Muscle of leg (tissue), 11 donors: Measurements from ENCODE around the gene TRMT2A. TPM values are rescaled to one million over a fixed set of nuclear protein-coding genes. Genes with fewer than 3 reads are reported as not detected.

Experiments
- DNase-seq: peaks from one replicate; pipeline ENCODE4 v3.0.0; 2013
- H3K27ac ChIP-seq: one replicate; pipeline ENCODE4 v1.5.1; 2013; ENCODE audit warnings: mild to moderate bottlenecking, low read length, control low read depth
- H3K27me3 ChIP-seq: one replicate; pipeline ENCODE4 v1.6.1; 2013; ENCODE audit warnings: low read length; ENCODE audit not compliant: control insufficient read depth, insufficient read depth
- H3K36me3 ChIP-seq: one replicate; pipeline ENCODE4 v1.6.1; 2013; ENCODE audit warnings: low read length; ENCODE audit not compliant: control insufficient read depth, insufficient read depth
- H3K4me1 ChIP-seq: one replicate; pipeline ENCODE4 v1.6.1; 2013; ENCODE audit warnings: low read length; ENCODE audit not compliant: control insufficient read depth, insufficient read depth
- H3K4me3 ChIP-seq: one replicate; pipeline ENCODE4 v1.5.1; 2013; ENCODE audit warnings: low read length, control low read depth
- H3K9me3 ChIP-seq: replicated peaks from 2 replicates; pipeline ENCODE4 v1.6.1; 2013; ENCODE audit warnings: low read depth, low read length; ENCODE audit not compliant: control insufficient read depth
- WGBS: methylation state at CpG from one replicate; pipeline ENCODE4 v1.1.5; 2013; ENCODE audit warnings: missing lambda C conversion rate; ENCODE audit not compliant: insufficient coverage; 5-methylcytosine and 5-hydroxymethylcytosine counted together
- polyA plus RNA-seq, 8 donors: library from polyadenylated mRNA; unstranded; fragments of 120-200 nt; gene quantifications; one replicate each; pipeline versions ENCODE4 v1.2.1 to v1.2.3, GENCODE V29; 2013; ENCODE audit warnings: inconsistent platforms in 1 of 8, low replicate concordance in 1 of 8; ENCODE audit not compliant: insufficient read length in 8 of 8, insufficient read depth in 1 of 8
- total RNA-seq: library from RNA; stranded (reverse); fragments of 120-200 nt; gene quantifications from one replicate; pipeline ENCODE4 v1.2.4, GENCODE V29; 2013

The TRMT2A gene
- total and polyA plus RNA-seq, 9 donors: 32.2 to 54.6 (median 45.8) TPM

GRCh38 chr22:20111689-20112622 is 5.1 kb downstream of the TRMT2A start:
- Histone ChIP-seq H3K9me3 (no peaks in the 10 kb centered on the region), H3K27me3 (no peaks in the 10 kb centered on the region), H3K4me3 (no peak overlapping the region), H3K36me3 (peaks cover 87% of the 10 kb centered on the region), H3K4me1 (peaks cover 38% of the 10 kb centered on the region), H3K27ac (peak overlapping the region; percentile 20)
- WGBS: 72% methylated on average over 4 of the region's 7 CpGs
- DNase-seq: peak; percentile 29

GRCh38 chr22:20111045-20111688 is 5.9 kb downstream of the TRMT2A start:
- 60% methylated on average over 10 of the region's 14 CpGs for WGBS
- H3K9me3 ChIP-seq: no peaks in the 10 kb centered on the region
- H3K4me3 ChIP-seq: no peak overlapping the region
- no peak for DNase-seq
- H3K27ac ChIP-seq: no peak overlapping the region
- H3K27me3 ChIP-seq: no peaks in the 10 kb centered on the region
- H3K4me1 ChIP-seq: peaks cover 40% of the 10 kb centered on the region
- H3K36me3 ChIP-seq: peaks cover 94% of the 10 kb centered on the region

DNA sequence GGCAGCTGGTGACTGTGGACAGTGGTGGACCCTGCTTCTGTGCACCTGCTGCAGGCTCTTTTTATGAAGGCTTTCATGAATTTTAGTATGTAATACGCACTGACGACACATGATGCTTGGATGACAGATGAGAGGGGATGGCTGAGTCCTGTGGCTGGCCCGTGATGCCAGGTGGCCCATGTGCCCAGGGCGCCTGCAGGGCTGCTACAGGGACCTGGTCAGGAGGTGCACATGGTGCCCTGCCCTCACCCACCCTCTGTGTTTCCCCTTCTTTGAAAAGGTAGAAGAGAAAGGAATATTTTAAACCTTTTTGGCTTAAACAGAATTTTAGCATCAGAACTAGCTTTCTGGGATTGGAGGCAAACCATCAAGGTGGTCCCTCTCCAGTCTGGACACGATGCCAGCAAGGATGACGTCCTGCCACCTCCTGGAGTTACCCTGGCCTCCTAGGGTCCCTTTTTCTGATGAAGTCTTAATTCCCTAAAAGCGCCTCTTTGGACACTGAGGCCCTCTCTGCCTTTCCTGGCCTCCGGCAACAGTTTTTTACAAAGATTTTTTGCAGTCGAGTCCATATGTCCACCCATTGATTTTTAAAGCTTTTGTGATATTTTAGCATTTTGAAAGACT is 6.6 kb downstream of the TRMT2A start:
- no peak overlapping the region for H3K4me3 ChIP-seq
- H3K9me3 ChIP-seq: no peaks in the 10 kb centered on the region
- no peaks in the 10 kb centered on the region for H3K27me3 ChIP-seq
- H3K4me1 ChIP-seq: peaks cover 40% of the 10 kb centered on the region
- H3K36me3 ChIP-seq: peaks cover 98% of the 10 kb centered on the region
- 77% methylated on average over 5 of the region's 9 CpGs for WGBS
- no peak overlapping the region for H3K27ac ChIP-seq
- no peak for DNase-seq

GRCh38 chr22:20109411-20110358 is 7.3 kb downstream of the TRMT2A start:
- no peak overlapping the region for H3K27ac ChIP-seq
- H3K4me3 ChIP-seq: no peak overlapping the region
- no peaks in the 10 kb centered on the region for H3K9me3 ChIP-seq
- H3K36me3 ChIP-seq: peaks cover 98% of the 10 kb centered on the region
- no peaks in the 10 kb centered on the region for H3K27me3 ChIP-seq
- peaks cover 32% of the 10 kb centered on the region for H3K4me1 ChIP-seq
- no peak for DNase-seq
- 81% methylated on average over 23 of the region's 23 CpGs for WGBS

- H3K27me3 ChIP-seq: no peaks in the 10 kb centered on the region
- DNase-seq: no peak
- H3K27ac ChIP-seq: no peak overlapping the region
- WGBS: 85% methylated on average over 11 of the region's 12 CpGs
- H3K36me3 ChIP-seq: peaks cover 95% of the 10 kb centered on the region
- H3K4me3 ChIP-seq: no peak overlapping the region
- no peaks in the 10 kb centered on the region for H3K9me3 ChIP-seq
- peaks cover 29% of the 10 kb centered on the region for H3K4me1 ChIP-seq
These were observed 8.2 kb downstream of the TRMT2A start for GRCh38 chr22:20108757-20109230.

DNA sequence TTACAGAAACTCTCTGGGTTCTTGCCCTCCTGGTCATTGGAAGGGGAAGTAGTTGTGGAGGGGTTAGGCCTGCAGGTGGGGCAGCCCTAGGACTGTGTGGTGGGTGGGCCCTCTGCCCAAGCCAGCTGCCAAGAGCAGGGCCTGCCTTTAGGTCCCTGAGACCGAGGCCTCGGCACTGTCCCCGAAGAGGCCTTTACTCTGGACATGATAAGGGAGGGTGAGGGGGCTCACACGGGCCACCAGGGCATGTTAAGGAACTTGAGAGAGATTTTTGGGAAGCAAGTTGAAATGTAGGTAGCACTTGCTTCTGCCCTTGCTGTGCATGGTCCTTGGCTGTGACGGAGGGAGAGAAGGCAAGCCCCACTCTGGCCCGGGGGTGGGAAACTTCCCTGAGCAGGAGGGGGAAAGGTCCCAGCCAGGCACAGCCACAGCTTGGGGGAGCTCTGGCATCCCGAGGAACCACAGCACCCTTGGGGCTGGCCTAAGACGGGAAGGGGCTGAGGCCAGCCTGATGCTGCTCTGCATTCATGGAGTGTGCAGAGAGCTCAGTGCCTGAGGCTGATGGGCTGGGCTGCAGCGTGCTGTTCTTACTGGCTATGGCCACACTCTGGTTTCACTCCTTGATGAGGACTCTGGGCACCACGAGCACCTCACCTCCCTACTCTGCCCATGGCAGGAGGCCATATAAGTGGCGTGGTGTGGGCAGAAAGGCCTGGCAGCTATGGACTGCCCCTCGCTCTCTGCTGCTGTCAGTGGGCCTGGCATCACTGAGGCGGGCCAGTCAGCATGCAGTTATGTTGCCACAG is 8.9 kb downstream of the TRMT2A start:
- 65% methylated on average over 8 of the region's 13 CpGs for WGBS
- Histone ChIP-seq H3K27ac (no peak overlapping the region), H3K9me3 (no peaks in the 10 kb centered on the region), H3K36me3 (peaks cover 91% of the 10 kb centered on the region), H3K4me1 (peaks cover 29% of the 10 kb centered on the region), H3K4me3 (no peak overlapping the region), H3K27me3 (no peaks in the 10 kb centered on the region)
- DNase-seq: no peak

- no peaks in the 10 kb centered on the region for H3K27me3 ChIP-seq
- peaks cover 86% of the 10 kb centered on the region for H3K36me3 ChIP-seq
- H3K27ac ChIP-seq: no peak overlapping the region
- peaks cover 29% of the 10 kb centered on the region for H3K4me1 ChIP-seq
- no peaks in the 10 kb centered on the region for H3K9me3 ChIP-seq
- WGBS: 93% methylated on average over 6 of the region's 7 CpGs
- no peak for DNase-seq
- H3K4me3 ChIP-seq: no peak overlapping the region
These were observed 9.5 kb downstream of the TRMT2A start for GRCh38 chr22:20107471-20107901.

GRCh38 chr22:20106849-20107237 is 10.2 kb downstream of the TRMT2A start:
- no peak for DNase-seq
- Histone ChIP-seq H3K27me3 (no peaks in the 10 kb centered on the region), H3K27ac (no peak overlapping the region), H3K4me3 (no peak overlapping the region), H3K9me3 (no peaks in the 10 kb centered on the region), H3K4me1 (peaks cover 22% of the 10 kb centered on the region), H3K36me3 (peaks cover 85% of the 10 kb centered on the region)
- WGBS: 97% methylated on average over 8 of the region's 10 CpGs
